WTC11 (cell line): ENCODE data around the gene RPL37A. TPM values are rescaled to one million over a fixed set of nuclear protein-coding genes. Genes with fewer than 3 reads are reported as not detected.
"Not testable (repeated sequence)": the region's sequence is repeated elsewhere in the genome, so short reads cannot be mapped to it uniquely, and the experiment has no call there.

Source experiments
- ATAC-seq: fragments of 200-7000 bp; cut with Tn5 transposase; 2 replicates; pipeline ENCODE4 v1.10.0; 2021; ENCODE audit warnings: mild to moderate bottlenecking, moderate library complexity
- CTCF ChIA-PET: fragments of 300-600 bp; sonication (Branson Sonifier 250); formaldehyde crosslinking; loops from one replicate; lab custom pipeline; 2021; ENCODE audit warnings: antibody characterized with exemption; lab: Charles Lee
- POLR2A ChIA-PET: fragments of 350-600 bp; sonication (Branson Sonifier 250); formaldehyde crosslinking; loops from one replicate; lab custom pipeline; 2021; ENCODE audit warnings: antibody characterized with exemption; lab: Charles Lee
- DNase-seq: peaks from one replicate; pipeline ENCODE4 v3.0.0; 2021; ENCODE audit warnings: low spot score
- H3K27ac Mint-ChIP-seq: 2 replicates; pipeline ENCODE4 v1.8.0; 2021; ENCODE audit warnings: mixed read lengths
- H3K27me3 Mint-ChIP-seq: 2 replicates; pipeline ENCODE4 v1.8.0; 2021; ENCODE audit warnings: low read depth, mild to moderate bottlenecking, moderate library complexity, mixed read lengths
- H3K36me3 Mint-ChIP-seq: 2 replicates; pipeline ENCODE4 v1.8.0; 2021; ENCODE audit warnings: mixed read lengths
- H3K4me1 Mint-ChIP-seq: 2 replicates; pipeline ENCODE4 v1.8.0; 2022; ENCODE audit warnings: mixed read lengths
- H3K4me3 Mint-ChIP-seq: 2 replicates; pipeline ENCODE4 v1.8.0; 2021; ENCODE audit warnings: mild to moderate bottlenecking, moderate library complexity, mixed read lengths
- H3K9me3 Mint-ChIP-seq: 2 replicates; pipeline ENCODE4 v1.8.0; 2021; ENCODE audit warnings: mixed read lengths
- ARID4B ChIP-seq: sonication (generic); formaldehyde crosslinking; IDR thresholded peaks from 2 replicates; pipeline ENCODE4 v1.8.0; 2023; ENCODE audit warnings: missing genetic modification reagents, mild to moderate bottlenecking, borderline replicate concordance
- ATF2 ChIP-seq: sonication (generic); formaldehyde crosslinking; IDR thresholded peaks from 2 replicates; pipeline ENCODE4 v1.8.1; 2022; ENCODE audit warnings: low read depth, missing genetic modification reagents, borderline replicate concordance
- GTF2I ChIP-seq: fragments of 250-450 bp; sonication (Bioruptor Pico); conservative IDR thresholded peaks from 2 replicates; pipeline ENCODE4 v1.4.0; 2021; ENCODE audit warnings: mild to moderate bottlenecking
- PREB ChIP-seq: sonication (generic); formaldehyde crosslinking; IDR thresholded peaks from 2 replicates; pipeline ENCODE4 v1.8.1; 2022; ENCODE audit warnings: mild to moderate bottlenecking, missing genetic modification reagents, moderate library complexity, borderline replicate concordance
- SOX15 ChIP-seq: fragments of 250-450 bp; sonication (Bioruptor Pico); IDR thresholded peaks from 2 replicates; pipeline ENCODE4 v1.9.0; 2021; ENCODE audit warnings: mild to moderate bottlenecking
- ZNF219 ChIP-seq: sonication (generic); formaldehyde crosslinking; IDR thresholded peaks from 2 replicates; pipeline ENCODE4 v1.8.0; 2023; ENCODE audit warnings: missing genetic modification reagents, mild to moderate bottlenecking, borderline replicate concordance
- ZNF425 ChIP-seq: fragments of 250-450 bp; sonication (Bioruptor Pico); conservative IDR thresholded peaks from 2 replicates; pipeline ENCODE4 v1.9.0; 2021; ENCODE audit warnings: mild to moderate bottlenecking
- total RNA-seq: library from RNA; stranded (reverse); gene quantifications from 3 replicates; pipeline ENCODE4 v1.2.3, GENCODE V29; 2021
- TF ChIP-seq, protein P1 (sequence below): fragments of 200-600 bp; IDR thresholded peaks from 2 replicates; pipeline ENCODE4 v1.8.0; 2022; ENCODE audit warnings: antibody characterized with exemption
- TF ChIP-seq, protein P2 (sequence below): fragments of 250-450 bp; sonication (Bioruptor Pico); IDR thresholded peaks from 2 replicates; pipeline ENCODE4 v1.9.0; 2021; ENCODE audit warnings: mild to moderate bottlenecking, borderline replicate concordance

The RPL37A gene
- total RNA-seq, 1 experiment from 2014 or later = 3,135 TPM

DNA sequence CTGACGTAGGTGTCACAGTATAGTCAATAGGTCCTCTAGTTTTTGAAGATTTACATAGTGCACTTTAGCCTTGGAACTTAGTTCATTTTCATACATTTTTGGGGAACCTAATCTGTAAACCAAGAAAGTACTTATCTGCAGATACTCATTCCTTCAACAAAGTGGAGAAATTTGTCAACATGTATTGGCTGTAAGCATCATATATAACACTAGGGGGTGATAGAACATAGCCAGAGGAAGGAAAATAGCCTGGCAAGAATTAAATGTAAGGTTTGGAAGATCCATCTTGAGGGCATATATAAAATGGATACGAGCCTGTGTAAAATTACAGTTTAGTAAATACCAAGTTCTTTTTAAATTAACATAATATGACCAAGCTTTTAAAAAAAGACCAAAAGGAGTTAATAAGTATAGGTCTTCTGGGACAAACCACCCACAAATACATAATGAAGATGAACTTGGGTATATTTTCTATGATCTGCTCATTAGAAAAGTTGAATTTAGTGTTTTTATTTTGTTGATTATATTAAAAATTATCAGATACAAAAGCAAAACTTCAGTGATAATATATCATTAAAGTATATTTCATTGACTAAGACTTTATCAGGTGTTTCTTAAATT lies 18.2 kb downstream of the RPL37A start:
- H3K27ac Mint-ChIP-seq = no peak overlapping the region
- no peak overlapping the region for H3K4me3 Mint-ChIP-seq
- no peaks in the 10 kb centered on the region for H3K27me3 Mint-ChIP-seq
- ATAC-seq (peak; percentile 73), DNase-seq (no peak)
- ChIA-PET POLR2A (no interaction called here), CTCF (interaction anchor here (1.0 to 8.1 kb wide), 2 partner anchors 138 to 149 kb away, joined by 3 to 244 read pairs; no protein-coding TSS in a partner anchor)
- no peaks in the 10 kb centered on the region for H3K9me3 Mint-ChIP-seq
- TF ChIP-seq, protein P1, sequence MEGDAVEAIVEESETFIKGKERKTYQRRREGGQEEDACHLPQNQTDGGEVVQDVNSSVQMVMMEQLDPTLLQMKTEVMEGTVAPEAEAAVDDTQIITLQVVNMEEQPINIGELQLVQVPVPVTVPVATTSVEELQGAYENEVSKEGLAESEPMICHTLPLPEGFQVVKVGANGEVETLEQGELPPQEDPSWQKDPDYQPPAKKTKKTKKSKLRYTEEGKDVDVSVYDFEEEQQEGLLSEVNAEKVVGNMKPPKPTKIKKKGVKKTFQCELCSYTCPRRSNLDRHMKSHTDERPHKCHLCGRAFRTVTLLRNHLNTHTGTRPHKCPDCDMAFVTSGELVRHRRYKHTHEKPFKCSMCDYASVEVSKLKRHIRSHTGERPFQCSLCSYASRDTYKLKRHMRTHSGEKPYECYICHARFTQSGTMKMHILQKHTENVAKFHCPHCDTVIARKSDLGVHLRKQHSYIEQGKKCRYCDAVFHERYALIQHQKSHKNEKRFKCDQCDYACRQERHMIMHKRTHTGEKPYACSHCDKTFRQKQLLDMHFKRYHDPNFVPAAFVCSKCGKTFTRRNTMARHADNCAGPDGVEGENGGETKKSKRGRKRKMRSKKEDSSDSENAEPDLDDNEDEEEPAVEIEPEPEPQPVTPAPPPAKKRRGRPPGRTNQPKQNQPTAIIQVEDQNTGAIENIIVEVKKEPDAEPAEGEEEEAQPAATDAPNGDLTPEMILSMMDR = peak; percentile 42; the same call in 1 of the 2 replicates
- no peak for TF ChIP-seq ZNF219 (CRISPR knock-in tag)
- peaks cover 6% of the 10 kb centered on the region for H3K4me1 Mint-ChIP-seq
- peaks cover 18% of the 10 kb centered on the region for H3K36me3 Mint-ChIP-seq

DNA sequence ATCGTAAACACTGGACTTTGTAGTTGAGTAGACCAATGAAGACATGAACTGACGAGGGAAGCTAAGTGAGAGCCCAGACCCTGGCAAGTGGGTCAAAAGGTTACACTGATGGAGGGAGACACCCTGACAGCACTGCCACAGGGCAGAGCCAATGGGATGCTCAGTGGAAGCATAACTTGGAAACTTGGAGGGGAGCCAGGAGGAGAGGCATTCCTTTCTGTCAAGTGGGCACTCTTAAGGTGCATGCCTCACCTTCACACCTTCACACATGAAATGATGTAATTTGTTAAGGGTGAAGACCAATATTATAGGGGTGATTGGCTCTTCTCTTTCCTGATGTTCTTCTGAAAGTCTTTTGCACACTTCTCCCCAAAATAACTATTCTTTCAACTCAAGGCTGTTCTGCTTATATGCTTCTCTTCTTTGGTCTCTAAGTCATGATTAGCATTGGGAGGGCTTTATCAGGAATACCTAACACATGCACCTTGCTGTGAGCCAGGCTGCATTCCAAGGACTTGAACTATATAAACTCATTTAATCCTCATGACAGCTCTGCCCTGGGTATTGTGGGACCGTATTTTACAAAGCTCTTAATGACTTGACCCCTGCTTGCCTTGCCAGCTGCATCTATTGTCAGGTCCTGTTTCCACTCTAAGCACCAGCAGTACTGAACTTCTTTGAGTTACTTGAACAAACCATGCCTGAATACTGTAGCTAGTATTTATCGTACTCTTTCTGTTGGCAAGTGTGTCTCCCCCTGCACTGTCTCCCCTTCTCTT lies 19.0 kb downstream of the RPL37A start:
- no peaks in the 10 kb centered on the region for H3K27me3 Mint-ChIP-seq
- DNase-seq (no peak), ATAC-seq (no peak)
- H3K27ac Mint-ChIP-seq = no peak overlapping the region; the same call in 1 of the 2 replicates
- CTCF ChIA-PET = interaction anchor here (0.8 to 8.1 kb wide), 10 partner anchors 9 to 295 kb away, joined by 3 to 244 read pairs (median 5); partner anchors contain the start of gene IGFBP5
- H3K4me3 Mint-ChIP-seq = no peak overlapping the region
- H3K4me1 Mint-ChIP-seq = peaks cover 6% of the 10 kb centered on the region
- no peak for TF ChIP-seq ATF2 (CRISPR knock-in tag)
- TF ChIP-seq, protein P2, sequence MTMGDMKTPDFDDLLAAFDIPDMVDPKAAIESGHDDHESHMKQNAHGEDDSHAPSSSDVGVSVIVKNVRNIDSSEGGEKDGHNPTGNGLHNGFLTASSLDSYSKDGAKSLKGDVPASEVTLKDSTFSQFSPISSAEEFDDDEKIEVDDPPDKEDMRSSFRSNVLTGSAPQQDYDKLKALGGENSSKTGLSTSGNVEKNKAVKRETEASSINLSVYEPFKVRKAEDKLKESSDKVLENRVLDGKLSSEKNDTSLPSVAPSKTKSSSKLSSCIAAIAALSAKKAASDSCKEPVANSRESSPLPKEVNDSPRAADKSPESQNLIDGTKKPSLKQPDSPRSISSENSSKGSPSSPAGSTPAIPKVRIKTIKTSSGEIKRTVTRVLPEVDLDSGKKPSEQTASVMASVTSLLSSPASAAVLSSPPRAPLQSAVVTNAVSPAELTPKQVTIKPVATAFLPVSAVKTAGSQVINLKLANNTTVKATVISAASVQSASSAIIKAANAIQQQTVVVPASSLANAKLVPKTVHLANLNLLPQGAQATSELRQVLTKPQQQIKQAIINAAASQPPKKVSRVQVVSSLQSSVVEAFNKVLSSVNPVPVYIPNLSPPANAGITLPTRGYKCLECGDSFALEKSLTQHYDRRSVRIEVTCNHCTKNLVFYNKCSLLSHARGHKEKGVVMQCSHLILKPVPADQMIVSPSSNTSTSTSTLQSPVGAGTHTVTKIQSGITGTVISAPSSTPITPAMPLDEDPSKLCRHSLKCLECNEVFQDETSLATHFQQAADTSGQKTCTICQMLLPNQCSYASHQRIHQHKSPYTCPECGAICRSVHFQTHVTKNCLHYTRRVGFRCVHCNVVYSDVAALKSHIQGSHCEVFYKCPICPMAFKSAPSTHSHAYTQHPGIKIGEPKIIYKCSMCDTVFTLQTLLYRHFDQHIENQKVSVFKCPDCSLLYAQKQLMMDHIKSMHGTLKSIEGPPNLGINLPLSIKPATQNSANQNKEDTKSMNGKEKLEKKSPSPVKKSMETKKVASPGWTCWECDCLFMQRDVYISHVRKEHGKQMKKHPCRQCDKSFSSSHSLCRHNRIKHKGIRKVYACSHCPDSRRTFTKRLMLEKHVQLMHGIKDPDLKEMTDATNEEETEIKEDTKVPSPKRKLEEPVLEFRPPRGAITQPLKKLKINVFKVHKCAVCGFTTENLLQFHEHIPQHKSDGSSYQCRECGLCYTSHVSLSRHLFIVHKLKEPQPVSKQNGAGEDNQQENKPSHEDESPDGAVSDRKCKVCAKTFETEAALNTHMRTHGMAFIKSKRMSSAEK (CRISPR knock-in tag) = no peak
- TF ChIP-seq ZNF425 = no peak
- TF ChIP-seq GTF2I (CRISPR knock-in tag) = no peak
- TF ChIP-seq PREB (CRISPR knock-in tag) = no peak
- no peak for TF ChIP-seq SOX15
- no peak for TF ChIP-seq ARID4B (CRISPR knock-in tag)
- TF ChIP-seq, all 79 proteins: peak for 0
- POLR2A ChIA-PET = interaction anchor here (0.8 kb wide), 1 partner anchor 148 kb away, joined by 3 read pairs; no protein-coding TSS in a partner anchor
- H3K9me3 Mint-ChIP-seq = no peaks in the 10 kb centered on the region
- H3K36me3 Mint-ChIP-seq = peaks cover 23% of the 10 kb centered on the region

DNA sequence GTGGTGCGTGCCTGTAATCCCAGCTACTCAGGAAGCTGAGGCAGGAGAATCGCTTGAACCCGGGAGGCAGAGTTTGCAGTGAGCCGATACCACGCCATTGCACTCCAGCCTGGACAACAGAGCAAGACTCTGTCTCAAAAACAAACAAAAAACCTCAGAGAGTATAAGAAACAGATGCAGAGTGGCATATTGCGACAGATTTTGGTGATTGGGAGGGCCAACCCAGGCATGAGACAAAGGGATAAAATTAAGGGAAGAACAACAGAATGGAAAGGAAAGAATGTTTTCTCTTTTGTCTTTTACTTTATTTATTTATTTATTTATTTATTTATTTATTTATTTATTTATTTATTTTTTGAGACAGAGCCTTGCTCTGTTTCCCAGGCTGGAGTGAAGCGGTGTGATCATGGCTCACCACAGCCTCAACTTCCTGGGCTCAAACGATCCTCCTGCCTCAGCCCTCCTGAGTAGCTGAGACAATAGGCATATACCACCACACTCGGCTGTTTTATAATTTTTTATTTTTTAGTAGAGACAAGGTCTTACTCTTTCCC lies 20.0 kb downstream of the RPL37A start:
- H3K27ac Mint-ChIP-seq, H3K9me3 Mint-ChIP-seq, H3K4me3 Mint-ChIP-seq, H3K27me3 Mint-ChIP-seq, ATAC-seq, H3K4me1 Mint-ChIP-seq, DNase-seq: not testable (repeated sequence)
- ChIA-PET POLR2A (interaction anchor here (1.0 kb wide), 2 partner anchors 12 to 114 kb away, joined by 4 to 5 read pairs; no protein-coding TSS in a partner anchor), CTCF (interaction anchor here (0.9 to 8.1 kb wide), 25 partner anchors 14 to 296 kb away, joined by 3 to 244 read pairs (median 5); partner anchors contain the start of genes IGFBP2, IGFBP5 and SMARCAL1)
- peaks cover 31% of the 10 kb centered on the region for H3K36me3 Mint-ChIP-seq
